ENCODE data around the gene PRPF6. TPM values are rescaled to one million over a fixed set of nuclear protein-coding genes. Genes with fewer than 3 reads are reported as not detected.

The PRPF6 gene
- total and polyA plus RNA-seq, 2 of the 13 experiments (the other 11 are each of a cell fraction or from before 2014, with no cell fraction given) = 63.7 to 101 TPM

- TF ChIP-seq ZSCAN25 (CRISPR knock-in tag; IDR thresholded peaks at IDR 0.05) = no peak
- TF ChIP-seq MEIS2 (CRISPR knock-in tag; IDR thresholded peaks at IDR 0.05) = no peak; the same call in 1 of the 2 replicates
- no peak for TF ChIP-seq SKIL (CRISPR knock-in tag; IDR thresholded peaks at IDR 0.05; ENCODE audit: borderline replicate concordance)
- TF ChIP-seq ZNF878 (CRISPR knock-in tag; IDR thresholded peaks at IDR 0.05) = no peak
- no peak for TF ChIP-seq MZF1 (CRISPR knock-in tag; IDR thresholded peaks at IDR 0.05; ENCODE audit: borderline replicate concordance)
- no peak for TF ChIP-seq ZNF652 (CRISPR knock-in tag; IDR thresholded peaks at IDR 0.05; ENCODE audit: borderline replicate concordance, low read depth)
- TF ChIP-seq CENPT (CRISPR knock-in tag; IDR thresholded peaks at IDR 0.05; ENCODE audit: low read depth) = no peak; the same call in 1 of the 2 replicates
- TF ChIP-seq AKNA (CRISPR knock-in tag; IDR thresholded peaks at IDR 0.05; ENCODE audit: borderline replicate concordance) = peak; percentile 96; the same call in 1 of the 2 replicates
- TF ChIP-seq SNAPC2 (CRISPR knock-in tag; IDR thresholded peaks at IDR 0.05) = peak; percentile 87; the same call in 1 of the 2 replicates
- TF ChIP-seq DZIP1 (CRISPR knock-in tag; IDR thresholded peaks at IDR 0.05) = no peak
- TF ChIP-seq GPN1 (CRISPR knock-in tag; IDR thresholded peaks at IDR 0.05; ENCODE audit: borderline replicate concordance) = 0 out of 2 replicates have a peak, but pooled peaks have one; percentile 32
- 0 out of 2 replicates have a peak, but pooled peaks have one; percentile 15 for TF ChIP-seq HOXA5 (CRISPR knock-in tag; IDR thresholded peaks at IDR 0.05)
- 0 out of 2 replicates have a peak, but pooled peaks have one; percentile 15 for TF ChIP-seq NR3C1 (CRISPR knock-in tag; IDR thresholded peaks at IDR 0.05)
- TF ChIP-seq BCL6 (CRISPR knock-in tag; IDR thresholded peaks at IDR 0.05) = no peak
- no peak for TF ChIP-seq PTBP1 (IDR thresholded peaks at IDR 0.05; ENCODE audit: low read depth, low read length, poor library complexity, severe bottlenecking)
- TF ChIP-seq GMEB2 (CRISPR knock-in tag; IDR thresholded peaks at IDR 0.05; ENCODE audit: low read depth) = no peak
- no peak for TF ChIP-seq DPF2 (CRISPR knock-in tag; IDR thresholded peaks at IDR 0.05; ENCODE audit: borderline replicate concordance, low read depth)
Observed at GRCh38 chr20:64036346-64037198, 55.6 kb downstream of the PRPF6 start (continued).

All from HepG2 (cell line).